Central memory CD8-positive, alpha-beta T cell (primary cell): ENCODE measurements around the gene LIMA1.
"Not testable (repeated sequence)": the region's sequence is repeated elsewhere in the genome, so short reads cannot be mapped to it uniquely, and the experiment has no call there.

Experiments
- ATAC-seq: fragments of 150-1000 bp; cut with Tn5 transposase; replicated peaks from 2 replicates; pipeline ENCODE4 v1.10.0; 2022; ENCODE audit warnings: mild to moderate bottlenecking, moderate FRiP score, moderate number of reproducible peaks; ENCODE audit not compliant: poor library complexity, severe bottlenecking; ENCODE audit errors: extremely low read depth
- DNase-seq, 2 donors: peaks; one replicate each; pipeline ENCODE4 v3.0.0; 2021; ENCODE audit warnings: low spot score in 2 of 2
- H3K27ac Mint-ChIP-seq: one replicate; pipeline ENCODE4 v1.8.0; 2022; ENCODE audit warnings: low read depth, mild to moderate bottlenecking, moderate library complexity, mixed read lengths
- H3K27me3 Mint-ChIP-seq: one replicate; pipeline ENCODE4 v1.8.0; 2022; ENCODE audit warnings: mixed read lengths
- H3K36me3 Mint-ChIP-seq: one replicate; pipeline ENCODE4 v1.8.0; 2022; ENCODE audit warnings: mild to moderate bottlenecking, moderate library complexity, mixed read lengths; ENCODE audit not compliant: insufficient read depth
- H3K4me1 Mint-ChIP-seq: one replicate; pipeline ENCODE4 v1.8.0; 2022; ENCODE audit warnings: mixed read lengths
- H3K4me3 Mint-ChIP-seq: one replicate; pipeline ENCODE4 v1.8.0; 2022; ENCODE audit warnings: mild to moderate bottlenecking, moderate library complexity, mixed read lengths
- H3K9me3 Mint-ChIP-seq: one replicate; pipeline ENCODE4 v1.8.0; 2022; ENCODE audit warnings: mixed read lengths

LIMA1 gene

DNA sequence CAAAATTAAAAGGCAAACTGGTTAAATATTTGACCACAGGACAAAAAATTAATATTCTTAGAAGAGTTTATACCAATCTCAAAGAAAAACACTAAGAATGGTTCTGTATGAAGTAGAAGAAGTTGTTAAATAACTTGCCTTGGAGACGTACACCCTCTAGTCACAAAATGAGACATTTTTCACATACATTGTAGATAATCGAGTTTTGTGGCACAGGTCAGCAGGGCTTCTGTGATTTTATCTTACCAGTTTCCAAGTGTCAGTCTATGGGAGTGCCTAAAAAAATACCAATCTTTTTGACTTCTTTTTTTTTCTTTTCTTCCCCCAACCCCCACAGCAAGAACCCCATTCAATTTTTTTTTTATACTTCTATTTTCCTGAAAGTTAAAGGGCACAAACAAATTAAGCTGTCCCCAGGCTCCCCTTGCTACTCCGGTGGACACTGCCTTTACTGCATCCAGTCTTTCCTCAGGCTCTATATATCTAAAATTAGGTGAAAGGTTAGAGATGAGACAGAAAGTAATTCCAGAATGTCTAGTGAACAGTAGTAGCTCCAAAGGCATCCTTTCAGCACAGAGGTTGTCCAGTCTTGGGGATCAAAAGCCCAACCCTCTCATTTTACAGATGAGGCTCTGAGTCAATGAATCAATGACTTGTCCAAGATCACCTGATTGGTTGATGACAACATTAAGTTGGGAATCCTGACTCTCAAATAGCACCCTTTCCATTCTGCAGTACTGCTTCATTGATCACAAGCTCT is 6.2 kb downstream of the LIMA1 start:
- Mint-ChIP-seq H3K27ac (no peak overlapping the region), H3K36me3 (peaks cover 2% of the 10 kb centered on the region)
- DNase-seq: no peak

DNA sequence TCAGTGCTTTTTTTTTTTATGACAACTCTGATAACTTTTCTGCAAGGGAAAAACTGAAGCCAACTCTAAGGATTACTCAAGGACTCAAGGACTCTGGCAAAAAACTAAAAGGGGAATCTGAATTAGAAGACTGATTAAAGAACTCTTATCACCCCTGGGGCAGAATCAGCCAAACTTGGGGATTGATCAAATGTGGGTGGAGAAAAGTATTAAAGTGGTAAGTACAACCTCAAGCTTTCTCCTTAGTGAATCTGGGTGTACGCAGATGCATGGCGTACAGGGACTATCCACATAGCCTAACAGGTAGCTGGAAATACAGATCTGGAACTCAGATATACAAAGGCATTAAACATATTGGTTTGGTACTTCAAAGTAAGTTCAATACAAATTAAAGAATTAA is 7.3 kb downstream of the LIMA1 start:
- Mint-ChIP-seq H3K36me3 (peaks cover 2% of the 10 kb centered on the region), H3K27ac (no peak overlapping the region), H3K4me3 (no peak overlapping the region), H3K4me1 (no peaks in the 10 kb centered on the region), H3K27me3 (no peaks in the 10 kb centered on the region), H3K9me3 (no peaks in the 10 kb centered on the region)
- DNase-seq (no peak), ATAC-seq (no peak)

More for the DNA sequence above, 6.2 kb downstream of the LIMA1 start:
- Mint-ChIP-seq H3K4me1 (no peaks in the 10 kb centered on the region), H3K4me3 (no peak overlapping the region), H3K27me3 (no peaks in the 10 kb centered on the region), H3K9me3 (no peaks in the 10 kb centered on the region)
- ATAC-seq: no peak

DNA sequence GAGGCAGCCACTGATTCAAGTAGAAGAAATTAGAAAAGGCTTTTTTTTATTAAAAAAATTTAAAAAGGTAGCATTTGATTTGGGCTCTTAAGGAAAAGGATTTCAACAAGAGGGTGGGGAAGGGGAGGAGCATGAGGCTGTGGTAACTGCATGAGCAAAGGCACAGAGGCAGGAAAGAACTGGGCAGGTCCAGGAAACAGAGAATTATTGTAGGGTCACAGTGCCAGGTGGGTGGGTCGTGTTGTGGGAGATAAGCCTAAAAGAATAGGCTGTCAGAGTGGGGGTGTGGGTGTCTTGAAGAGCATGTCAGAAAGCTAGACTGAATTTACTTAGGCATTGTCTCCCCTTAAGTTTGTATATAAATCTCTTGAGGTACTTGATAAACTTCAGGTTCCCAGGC is 7.8 kb downstream of the LIMA1 start:
- no peak for DNase-seq
- Mint-ChIP-seq H3K27me3 (no peaks in the 10 kb centered on the region), H3K9me3 (no peaks in the 10 kb centered on the region), H3K4me1 (no peaks in the 10 kb centered on the region), H3K36me3 (peaks cover 2% of the 10 kb centered on the region), H3K27ac (no peak overlapping the region), H3K4me3 (no peak overlapping the region)
- no peak for ATAC-seq

DNA sequence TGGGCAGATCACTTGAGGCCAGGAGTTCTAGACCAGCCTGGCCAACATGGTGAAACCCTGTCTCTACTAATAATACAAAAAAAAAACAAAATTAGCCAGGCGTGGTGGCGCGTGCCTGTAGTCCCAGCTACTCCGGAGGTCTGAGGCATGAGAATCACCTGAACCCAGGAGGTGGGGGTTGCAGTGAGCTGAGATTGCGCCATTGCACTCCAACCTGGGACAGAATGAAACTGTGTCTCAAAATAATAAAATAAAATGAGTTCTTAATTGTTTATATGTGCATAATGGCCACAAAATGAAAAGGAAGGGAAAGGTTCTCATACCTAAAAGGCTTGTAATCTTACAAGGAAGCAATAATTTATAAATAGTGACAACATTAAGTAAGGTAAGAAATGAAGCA is 8.2 kb downstream of the LIMA1 start:
- H3K4me1 Mint-ChIP-seq, H3K27ac Mint-ChIP-seq, ATAC-seq, H3K27me3 Mint-ChIP-seq, H3K4me3 Mint-ChIP-seq, DNase-seq, H3K9me3 Mint-ChIP-seq, H3K36me3 Mint-ChIP-seq: not testable (repeated sequence)

DNA sequence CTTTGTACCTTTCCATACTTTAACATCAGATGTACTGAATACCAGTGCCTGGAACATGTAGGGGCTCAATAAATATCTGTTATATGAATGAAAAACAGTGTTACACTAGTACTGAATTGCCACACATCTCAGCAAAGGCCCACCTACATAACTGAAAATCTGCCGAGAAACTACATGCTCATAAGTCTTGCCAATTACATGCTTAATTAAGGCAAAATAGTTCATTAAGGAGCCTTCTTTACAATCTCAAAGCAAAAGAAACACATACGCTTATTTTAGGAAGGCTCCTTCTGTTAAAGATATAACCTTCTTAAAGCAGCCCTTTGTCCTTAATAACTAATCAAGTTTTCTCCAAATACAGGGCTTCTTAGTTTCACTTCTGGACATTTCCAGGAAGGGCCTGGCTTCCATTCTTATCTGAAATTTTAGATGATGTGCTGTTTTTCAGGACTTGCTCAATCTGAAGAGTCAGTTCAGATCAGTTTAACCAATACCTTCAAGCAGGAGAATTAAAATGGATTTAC is 11.5 kb downstream of the LIMA1 start:
- Mint-ChIP-seq H3K27ac (no peak overlapping the region), H3K9me3 (no peaks in the 10 kb centered on the region), H3K36me3 (no peaks in the 10 kb centered on the region), H3K27me3 (no peaks in the 10 kb centered on the region), H3K4me1 (no peaks in the 10 kb centered on the region), H3K4me3 (no peak overlapping the region)
- DNase-seq: no peak
- ATAC-seq: no peak

DNA sequence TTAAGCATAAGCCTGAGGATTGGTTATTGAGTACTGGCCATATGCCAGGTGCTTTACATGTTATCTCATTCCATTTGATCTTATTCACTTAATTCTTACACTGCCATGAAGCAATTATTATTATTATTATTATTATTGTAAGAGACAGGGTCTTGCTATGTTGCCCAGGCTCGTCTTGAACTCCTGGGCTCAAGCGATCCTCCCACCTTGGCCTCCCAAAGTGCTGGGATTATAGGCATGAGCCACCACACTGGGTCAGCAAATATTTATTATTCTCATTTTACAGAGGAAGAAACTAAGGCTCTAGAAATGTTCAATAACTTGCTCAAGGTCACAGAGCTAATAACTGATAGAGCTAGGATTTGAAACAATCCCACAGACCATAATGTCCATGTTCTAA is 14.8 kb downstream of the LIMA1 start:
- Mint-ChIP-seq H3K4me1 (no peaks in the 10 kb centered on the region), H3K27me3 (no peaks in the 10 kb centered on the region), H3K9me3 (no peaks in the 10 kb centered on the region), H3K27ac (no peak overlapping the region), H3K4me3 (no peak overlapping the region), H3K36me3 (no peaks in the 10 kb centered on the region)
- ATAC-seq: no peak
- no peak for DNase-seq

DNA sequence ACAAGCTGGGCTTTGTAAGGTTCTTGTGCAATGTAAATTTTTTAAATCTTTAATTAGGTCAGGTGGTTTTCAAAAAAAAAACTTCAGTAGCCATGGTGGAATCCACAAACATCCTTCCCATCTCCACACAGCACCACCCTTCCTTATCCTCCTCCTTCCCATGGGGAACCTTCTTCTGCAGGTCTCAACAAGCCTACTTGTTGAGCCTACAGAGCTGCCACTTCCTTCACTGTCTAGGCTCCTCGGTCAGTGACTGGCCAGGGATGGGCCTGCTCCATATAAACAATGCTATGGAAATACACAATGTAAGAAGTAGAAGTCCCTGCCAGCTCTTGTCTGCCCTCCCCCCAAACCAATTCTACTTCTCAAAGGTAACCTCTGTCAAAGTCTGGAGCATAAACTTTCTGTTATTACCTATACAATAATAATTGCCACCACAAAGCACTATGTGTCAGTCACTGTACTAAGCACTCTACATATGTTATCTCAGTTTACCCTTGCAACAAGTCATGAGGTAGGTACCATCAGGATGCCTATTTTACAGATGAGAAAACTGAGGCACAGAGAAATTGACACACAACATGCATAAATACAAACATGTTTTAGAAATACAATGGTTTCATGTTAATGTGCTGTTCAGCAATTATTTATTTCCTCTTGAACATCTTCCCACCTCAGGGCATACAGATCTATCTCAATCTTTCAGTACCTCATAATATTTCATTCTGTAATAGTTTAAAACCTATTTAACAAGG is 17.4 kb downstream of the LIMA1 start:
- no peak for ATAC-seq
- no peak for DNase-seq
- no peaks in the 10 kb centered on the region for H3K4me1 Mint-ChIP-seq
- no peak overlapping the region for H3K27ac Mint-ChIP-seq
- H3K27me3 Mint-ChIP-seq: no peaks in the 10 kb centered on the region
- no peaks in the 10 kb centered on the region for H3K36me3 Mint-ChIP-seq
- no peaks in the 10 kb centered on the region for H3K9me3 Mint-ChIP-seq
- H3K4me3 Mint-ChIP-seq: no peak overlapping the region

DNA sequence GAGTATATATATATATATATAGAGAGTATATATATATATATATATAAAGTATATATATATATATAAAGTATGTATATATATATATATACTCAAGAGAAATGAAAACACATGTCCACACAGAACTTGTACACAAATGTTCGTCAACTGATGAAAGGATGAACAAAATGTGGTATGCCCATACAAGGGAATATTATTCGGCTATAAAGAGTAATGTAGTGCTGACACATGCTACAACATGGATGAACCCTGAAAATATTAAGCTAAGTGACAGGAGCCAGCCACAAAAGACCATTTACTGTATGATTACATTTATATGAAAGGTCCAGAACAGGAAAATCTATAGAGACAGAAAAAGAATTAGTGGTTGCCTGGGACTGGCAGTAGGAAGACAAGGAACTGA is 19.5 kb downstream of the LIMA1 start:
- no peak for ATAC-seq
- Mint-ChIP-seq H3K27ac (no peak overlapping the region), H3K4me3 (no peak overlapping the region), H3K9me3 (no peaks in the 10 kb centered on the region), H3K27me3 (no peaks in the 10 kb centered on the region), H3K4me1 (no peaks in the 10 kb centered on the region), H3K36me3 (no peaks in the 10 kb centered on the region)
- DNase-seq: no peak

DNA sequence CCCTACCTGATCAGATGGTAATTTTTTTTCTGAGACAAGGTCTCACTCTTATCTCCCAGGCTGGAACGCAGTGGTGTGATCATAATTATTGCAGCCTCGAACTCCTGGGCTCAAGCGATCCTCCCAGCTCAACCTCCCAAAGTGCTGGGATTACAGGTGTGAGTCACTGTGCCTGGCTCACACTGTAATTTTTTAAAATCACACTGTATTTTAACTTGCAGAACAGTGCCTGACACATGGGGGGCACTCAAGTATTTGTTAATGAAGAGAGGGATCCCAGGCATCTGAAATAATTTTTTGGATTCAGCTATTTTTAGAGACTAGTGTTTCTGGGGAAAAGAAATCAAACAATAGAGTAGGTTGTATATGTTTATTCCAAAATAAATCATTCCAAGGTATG is 21.7 kb downstream of the LIMA1 start:
- Mint-ChIP-seq H3K27ac (no peak overlapping the region), H3K36me3 (no peaks in the 10 kb centered on the region), H3K4me3 (no peak overlapping the region), H3K4me1 (no peaks in the 10 kb centered on the region), H3K27me3 (no peaks in the 10 kb centered on the region), H3K9me3 (no peaks in the 10 kb centered on the region)
- ATAC-seq: no peak
- no peak for DNase-seq

DNA sequence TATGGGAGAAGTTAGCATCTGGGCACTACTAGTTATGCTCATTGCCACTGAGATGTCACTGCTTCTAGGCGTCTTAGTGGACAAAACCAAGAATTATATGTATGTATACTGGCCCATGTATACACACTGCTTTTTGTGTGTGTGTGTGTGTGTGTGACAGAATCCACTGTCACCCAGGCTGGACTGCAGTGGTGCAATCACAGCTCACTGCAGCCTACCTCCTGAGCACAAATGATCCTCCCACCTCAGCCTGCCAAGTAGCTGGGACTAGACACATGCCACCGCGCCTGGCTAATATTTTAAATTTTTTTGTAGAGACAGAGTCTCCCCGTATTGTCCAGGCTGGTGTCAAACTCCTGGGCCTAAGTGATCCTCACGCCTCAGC is 25.2 kb downstream of the LIMA1 start:
- Mint-ChIP-seq H3K36me3 (no peaks in the 10 kb centered on the region), H3K4me3 (no peak overlapping the region), H3K4me1 (no peaks in the 10 kb centered on the region), H3K27ac (no peak overlapping the region), H3K9me3 (no peaks in the 10 kb centered on the region), H3K27me3 (no peaks in the 10 kb centered on the region)
- ATAC-seq (no peak), DNase-seq (no peak)

DNA sequence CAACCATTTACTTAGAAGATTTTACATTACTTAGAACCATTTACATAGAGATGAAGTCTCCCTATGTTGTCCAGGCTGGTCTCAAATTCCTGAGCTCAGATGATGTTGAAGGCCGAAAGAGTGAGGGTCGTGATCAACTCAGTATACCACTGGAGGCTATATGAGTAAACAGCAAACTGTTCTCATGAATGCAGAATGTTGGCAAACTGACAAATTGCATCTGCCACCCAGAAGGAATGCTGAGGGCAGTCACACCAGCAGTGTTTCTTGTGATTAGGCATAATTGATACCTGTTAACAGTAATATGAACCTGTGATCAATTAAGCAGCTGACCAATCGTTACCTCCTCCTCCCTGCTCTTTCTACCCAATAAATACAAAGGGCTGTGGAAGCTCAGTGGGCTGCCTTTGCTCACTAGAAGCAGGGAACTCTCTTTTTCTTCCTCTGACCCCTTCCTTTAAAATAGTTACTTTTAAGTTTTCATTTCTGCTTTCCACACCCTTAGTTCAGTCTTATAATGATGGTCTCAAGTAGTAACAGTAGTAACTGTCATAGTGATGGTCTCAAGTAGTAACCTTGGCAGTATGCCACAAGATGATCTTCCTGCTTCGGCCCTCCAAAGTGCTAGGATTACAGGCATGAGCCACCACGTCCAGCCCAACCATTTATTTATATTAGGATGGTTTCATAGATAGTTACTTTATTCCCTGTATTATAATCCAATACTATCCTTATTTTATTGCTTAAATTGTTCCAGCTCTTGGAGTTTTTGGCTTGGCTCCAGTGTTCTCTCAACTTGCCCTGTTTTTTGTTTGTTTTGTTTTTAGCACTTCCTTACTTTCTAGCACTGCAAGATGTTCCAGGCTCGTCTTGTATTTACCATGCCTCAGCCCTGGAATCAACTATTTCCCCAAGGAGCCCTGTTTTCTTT is 25.8 kb downstream of the LIMA1 start:
- no peak overlapping the region for H3K27ac Mint-ChIP-seq
- no peak for DNase-seq
- H3K4me3 Mint-ChIP-seq: no peak overlapping the region
- H3K4me1 Mint-ChIP-seq: no peaks in the 10 kb centered on the region
- no peaks in the 10 kb centered on the region for H3K36me3 Mint-ChIP-seq
- ATAC-seq: no peak
- H3K9me3 Mint-ChIP-seq: no peaks in the 10 kb centered on the region
- no peaks in the 10 kb centered on the region for H3K27me3 Mint-ChIP-seq

DNA sequence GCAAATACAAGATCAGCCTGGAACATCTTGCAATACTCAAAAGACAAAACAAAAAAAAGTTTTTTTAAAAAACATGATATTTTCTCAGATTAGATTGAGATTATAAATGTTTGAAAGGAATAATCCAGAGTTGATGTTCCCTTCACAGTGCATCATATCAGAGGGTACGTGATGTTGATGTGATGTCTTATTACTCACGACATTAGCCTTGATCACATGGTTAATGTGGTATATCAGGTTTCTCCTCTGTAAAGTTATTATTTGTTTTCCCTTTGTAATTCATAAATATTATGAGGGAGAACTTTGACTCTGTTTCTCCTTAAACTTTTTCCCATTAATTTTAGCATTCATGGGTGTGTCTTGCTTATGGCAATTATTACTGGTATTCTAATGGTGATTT is 26.6 kb downstream of the LIMA1 start:
- Mint-ChIP-seq H3K4me3 (no peak overlapping the region), H3K27me3 (no peaks in the 10 kb centered on the region), H3K4me1 (no peaks in the 10 kb centered on the region), H3K27ac (no peak overlapping the region), H3K9me3 (no peaks in the 10 kb centered on the region), H3K36me3 (no peaks in the 10 kb centered on the region)
- no peak for DNase-seq
- ATAC-seq: no peak
